Aortic smooth muscle cell (primary cell): Measurements from ENCODE around the gene CHRNB1. TPM values are rescaled to one million over a fixed set of nuclear protein-coding genes. Genes with fewer than 3 reads are reported as not detected.

ENCODE experiments used
- total RNA-seq: library from RNA; depleted of rRNA; stranded (reverse); fragments of >200 nt; gene quantifications from 2 replicates; pipeline ENCODE4 v1.2.3, GENCODE V29; 2014

CHRNB1 gene, protein sequence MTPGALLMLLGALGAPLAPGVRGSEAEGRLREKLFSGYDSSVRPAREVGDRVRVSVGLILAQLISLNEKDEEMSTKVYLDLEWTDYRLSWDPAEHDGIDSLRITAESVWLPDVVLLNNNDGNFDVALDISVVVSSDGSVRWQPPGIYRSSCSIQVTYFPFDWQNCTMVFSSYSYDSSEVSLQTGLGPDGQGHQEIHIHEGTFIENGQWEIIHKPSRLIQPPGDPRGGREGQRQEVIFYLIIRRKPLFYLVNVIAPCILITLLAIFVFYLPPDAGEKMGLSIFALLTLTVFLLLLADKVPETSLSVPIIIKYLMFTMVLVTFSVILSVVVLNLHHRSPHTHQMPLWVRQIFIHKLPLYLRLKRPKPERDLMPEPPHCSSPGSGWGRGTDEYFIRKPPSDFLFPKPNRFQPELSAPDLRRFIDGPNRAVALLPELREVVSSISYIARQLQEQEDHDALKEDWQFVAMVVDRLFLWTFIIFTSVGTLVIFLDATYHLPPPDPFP
- total RNA-seq, result 6.6 and 7.6 TPM in 2 replicates

DNA sequence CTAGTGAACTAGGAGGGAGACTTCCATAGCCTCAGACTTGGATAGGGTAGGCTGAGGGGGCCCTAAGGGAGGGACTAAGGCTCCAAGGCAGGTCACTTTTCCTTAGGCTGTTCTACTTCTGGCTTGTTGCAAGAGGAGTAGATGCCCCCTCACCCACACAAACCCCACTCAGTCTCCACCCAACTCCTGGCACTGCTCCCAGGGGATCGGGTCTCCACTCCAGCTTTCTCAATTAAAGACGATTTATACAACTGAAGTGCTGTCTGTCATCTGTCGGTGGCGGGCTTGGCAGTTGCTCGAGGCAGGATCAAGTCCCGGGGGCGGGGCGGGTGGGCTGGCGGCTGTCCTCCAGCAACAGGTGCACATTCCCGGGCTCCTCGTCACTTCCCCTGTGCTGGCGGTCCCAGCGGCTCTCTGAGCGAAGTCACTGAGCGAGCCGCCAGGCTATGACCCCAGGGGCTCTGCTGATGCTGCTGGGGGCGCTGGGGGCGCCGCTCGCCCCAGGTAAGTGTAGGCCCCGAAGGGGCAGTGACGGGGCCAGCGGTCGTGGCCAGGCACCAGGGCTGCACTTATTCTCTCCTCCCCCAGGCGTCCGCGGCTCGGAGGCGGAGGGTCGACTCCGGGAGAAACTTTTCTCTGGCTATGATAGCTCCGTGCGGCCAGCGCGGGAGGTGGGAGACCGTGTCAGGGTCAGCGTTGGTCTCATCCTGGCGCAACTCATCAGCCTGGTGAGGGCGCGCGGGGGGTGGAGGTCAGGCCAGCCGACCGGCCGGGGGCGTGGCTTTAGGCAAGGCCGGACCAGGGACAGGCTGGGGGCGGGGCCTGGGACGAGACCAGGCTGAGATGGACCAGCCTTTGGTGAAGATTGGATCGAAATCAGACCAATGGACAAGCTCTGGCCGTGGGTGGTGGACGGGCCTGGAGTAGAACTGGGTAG lies at the start of gene CHRNB1:
TSS of gene CHRNB1 (plus strand) at position 380 of the 937 bp plus-strand sequence. CDS start at position 447, 67 bp downstream.

GRCh38 chr17:7403977-7404736 lies 40.7 kb upstream of the CHRNB1 start, which contains the start of gene TMEM256:
Gene TMEM256, minus strand, starts transcription at chr17:7404097. Its CDS starts 13 bp downstream, at chr17:7404084.

DNA sequence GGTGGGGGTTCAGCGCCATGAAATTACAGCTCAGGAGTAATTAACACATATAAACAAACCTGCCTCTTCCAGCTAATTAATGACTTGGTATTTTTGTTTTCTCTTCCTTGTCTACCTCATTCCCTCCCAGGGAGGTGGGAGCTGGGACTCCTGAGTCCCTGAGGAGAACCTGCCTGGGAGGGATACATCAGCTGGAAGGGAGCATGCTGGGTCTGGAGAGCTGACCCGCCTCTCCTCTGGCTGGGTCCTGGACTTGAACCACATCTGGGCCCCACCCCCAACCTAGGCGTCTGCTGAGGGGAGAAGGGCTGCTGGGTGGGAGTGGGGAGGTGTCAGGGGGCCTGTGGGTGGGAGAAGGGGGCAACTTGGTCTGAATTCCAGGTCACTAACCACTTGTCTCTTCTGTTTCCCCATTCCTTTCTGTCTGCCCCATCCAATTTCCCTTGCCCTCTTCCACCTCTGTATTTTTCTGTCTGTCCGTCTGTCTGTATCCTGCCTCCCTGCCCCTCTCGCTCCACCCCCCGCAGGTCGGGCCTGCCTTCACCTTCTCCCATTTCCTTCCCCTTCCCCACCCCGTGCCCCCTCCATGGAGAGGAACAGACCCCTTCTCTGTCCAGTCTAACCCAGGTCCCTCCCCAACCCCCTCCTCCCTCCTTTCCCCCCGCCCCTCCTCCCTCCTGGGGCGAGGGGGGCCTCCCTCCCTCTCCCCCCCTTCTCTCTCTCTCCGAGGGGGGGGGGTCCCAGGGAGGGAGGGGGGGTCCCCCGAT lies 37.2 kb upstream of the CHRNB1 start, which contains the start of gene NLGN2:
TSS of gene NLGN2 (plus strand) at position 361 of the 767 bp plus-strand sequence. CDS start 411 bp downstream, outside the sequence.

GRCh38 chr17:7419819-7420610 lies 24.8 kb upstream of the CHRNB1 start, which contains the start of gene SPEM1:
Gene SPEM1, plus strand, starts transcription at chr17:7420324. Its CDS starts 61 bp downstream, at chr17:7420385.

DNA sequence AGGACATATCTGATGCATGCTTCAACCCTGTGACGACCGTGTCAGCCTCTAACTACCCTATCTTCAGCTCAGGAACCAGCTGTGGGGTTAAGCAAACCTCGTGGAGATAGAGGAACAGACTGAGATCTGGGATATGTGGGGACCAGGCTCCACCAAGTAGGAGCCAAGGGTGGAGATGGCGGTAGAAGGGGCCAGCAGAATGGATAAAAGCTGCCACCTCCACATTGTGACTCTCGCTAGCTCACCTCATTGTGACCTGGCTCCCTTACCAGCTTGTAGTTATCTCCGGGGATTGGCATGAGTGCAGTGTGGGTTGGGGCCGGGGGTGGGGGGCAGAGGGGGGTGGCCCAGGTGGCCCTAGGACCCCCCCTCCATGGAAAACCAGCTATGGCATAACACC lies 19.5 kb upstream of the CHRNB1 start, which contains the start of gene SPEM2:
TSS of gene SPEM2 (plus strand) at position 301 of the 400 bp plus-strand sequence. CDS start at position 374, 73 bp downstream.

GRCh38 chr17:7428557-7428956 lies 16.3 kb upstream of the CHRNB1 start, which contains the start of gene SPEM3:
Gene SPEM3, plus strand, starts transcription at chr17:7428857. Its CDS starts 46 bp downstream, at chr17:7428903.

GRCh38 chr17:7439462-7440112 lies 5.3 kb upstream of the CHRNB1 start, which contains the start of gene FGF11:
Gene FGF11, plus strand, starts transcription at chr17:7439512. Its CDS starts 109 bp downstream, at chr17:7439621.

DNA sequence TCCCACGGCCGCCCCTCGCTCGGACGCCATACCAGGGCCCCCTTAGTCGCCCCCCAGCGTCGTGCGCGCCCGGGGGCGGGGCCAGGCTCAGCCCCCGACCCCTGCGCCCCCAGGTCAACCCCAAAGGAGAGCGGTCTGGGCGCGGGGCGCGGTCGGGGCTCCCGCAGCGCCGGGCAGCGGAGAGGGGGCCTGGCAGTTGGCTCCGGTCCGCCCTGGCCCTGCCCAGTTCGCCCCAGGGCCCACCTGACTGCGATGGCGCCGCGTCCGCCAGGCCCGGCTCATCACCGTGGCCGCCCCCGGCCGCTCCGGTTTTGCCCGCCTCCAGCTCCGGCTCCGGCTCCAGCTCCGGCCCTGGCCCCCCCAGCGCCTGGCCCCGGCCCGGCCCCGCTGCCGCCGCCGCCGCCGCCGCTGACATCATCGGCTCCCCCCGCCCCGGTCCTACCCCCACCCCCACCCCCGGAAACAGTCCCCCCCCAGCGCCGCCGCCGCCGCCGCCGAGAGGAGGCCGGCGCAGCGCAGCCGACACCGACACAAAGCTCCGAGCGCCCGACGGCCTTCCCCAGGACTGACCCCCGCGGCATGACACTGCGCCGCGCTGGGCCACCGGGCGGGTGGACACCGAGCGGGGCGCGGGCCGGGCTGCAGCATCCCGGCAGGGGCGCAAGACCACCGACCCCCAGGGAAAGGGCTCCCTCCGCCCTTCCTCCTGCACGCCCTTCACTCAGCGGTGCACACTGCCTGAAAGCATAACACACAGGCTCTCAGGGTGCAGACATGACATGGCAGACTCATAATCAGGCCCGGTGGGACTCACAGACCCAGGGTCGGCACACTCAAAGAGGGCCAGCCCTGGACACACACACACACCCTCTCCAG lies 34.6 kb downstream of the CHRNB1 start, which contains the start of gene ZBTB4:
TSS of gene ZBTB4 (minus strand) at position 419 of the 876 bp plus-strand sequence. CDS start 12,830 bp downstream, outside the sequence.

GRCh38 chr17:7481275-7481674 lies 36.4 kb downstream of the CHRNB1 start, which contains the start of gene SLC35G6:
Gene SLC35G6, plus strand, starts transcription at chr17:7481446. Its CDS starts 71 bp downstream, at chr17:7481517.

GRCh38 chr17:7484067-7484918 lies 39.4 kb downstream of the CHRNB1 start, which contains the start of gene POLR2A:
Gene POLR2A, plus strand, starts transcription at chr17:7484366.

Other genes starting within 250 kb of the CHRNB1 start
- gene DLG4, start 225.2 kb upstream of the CHRNB1 start, total RNA-seq, result 15.0 and 16.0 TPM in 2 replicates
- 273 and 426 TPM in 2 replicates for gene ACADVL, start 225.1 kb upstream of the CHRNB1 start, total RNA-seq
- 69.3 and 76.5 TPM in 2 replicates for gene DVL2, start 210.5 kb upstream of the CHRNB1 start, total RNA-seq
- 33.3 and 34.9 TPM in 2 replicates for gene PHF23, start 205.6 kb upstream of the CHRNB1 start, total RNA-seq
- gene GABARAP, start 202.6 kb upstream of the CHRNB1 start, total RNA-seq, result 172 and 209 TPM in 2 replicates
- gene CTDNEP1, start 193.3 kb upstream of the CHRNB1 start, total RNA-seq, result 17.6 and 35.4 TPM in 2 replicates
- 29.7 and 35.6 TPM in 2 replicates for gene ELP5, start 192.8 kb upstream of the CHRNB1 start, total RNA-seq
- gene CLDN7, start 182.6 kb upstream of the CHRNB1 start, total RNA-seq, result 3.5 and 8.2 TPM in 2 replicates
- 0.13 and 0.19 TPM in 2 replicates for gene SLC2A4, start 163.3 kb upstream of the CHRNB1 start, total RNA-seq
- not detected in 2 replicates for gene YBX2, start 150.4 kb upstream of the CHRNB1 start, total RNA-seq
- gene EIF5A, start 137.4 kb upstream of the CHRNB1 start, total RNA-seq, result 541 and 738 TPM in 2 replicates
- gene GPS2, start 129.7 kb upstream of the CHRNB1 start, total RNA-seq, result 33.6 and 40.6 TPM in 2 replicates
- 14.2 and 18.9 TPM in 2 replicates for gene NEURL4, start 115.7 kb upstream of the CHRNB1 start, total RNA-seq
- gene ACAP1, start 108.5 kb upstream of the CHRNB1 start, total RNA-seq, result 0.56 and 2.2 TPM in 2 replicates
- 5.8 and 5.9 TPM in 2 replicates for gene KCTD11, start 92.9 kb upstream of the CHRNB1 start, total RNA-seq
- gene TMEM95, start 89.9 kb upstream of the CHRNB1 start, total RNA-seq, result not detected in 2 replicates
- gene TNK1, start 64.0 kb upstream of the CHRNB1 start, total RNA-seq, result not detected in 2 replicates
- gene PLSCR3, start 50.5 kb upstream of the CHRNB1 start, total RNA-seq, result 18.6 and 25.4 TPM in 2 replicates
- 55.4 and 82.8 TPM in 2 replicates for gene TMEM256, start 41.0 kb upstream of the CHRNB1 start, total RNA-seq
- gene NLGN2, start 37.2 kb upstream of the CHRNB1 start, total RNA-seq, result 2.5 and 6.7 TPM in 2 replicates
- gene SPEM1, start 24.7 kb upstream of the CHRNB1 start, total RNA-seq, result not detected in 2 replicates
- gene SPEM2, start 19.4 kb upstream of the CHRNB1 start, total RNA-seq, result not detected in 2 replicates
- gene SPEM3, start 16.2 kb upstream of the CHRNB1 start, total RNA-seq, result not detected in 2 replicates
- gene TMEM102, start 9.6 kb upstream of the CHRNB1 start, total RNA-seq, result 2.4 and 3.2 TPM in 2 replicates
- 0.13 and 0.19 TPM in 2 replicates for gene FGF11, start 5.5 kb upstream of the CHRNB1 start, total RNA-seq
- gene ZBTB4, start 34.6 kb downstream of the CHRNB1 start, total RNA-seq, result 18.2 and 23.6 TPM in 2 replicates
- not detected in 2 replicates for gene SLC35G6, start 36.4 kb downstream of the CHRNB1 start, total RNA-seq
- 98.6 and 101 TPM in 2 replicates for gene POLR2A, start 39.3 kb downstream of the CHRNB1 start, total RNA-seq
- gene TNFSF12, start 104.0 kb downstream of the CHRNB1 start, total RNA-seq, result 9.2 and 21.8 TPM in 2 replicates
- 3.4 and 4.1 TPM in 2 replicates for gene TNFSF13, start 113.7 kb downstream of the CHRNB1 start, total RNA-seq
- 55.3 and 71.7 TPM in 2 replicates for gene SENP3, start 116.9 kb downstream of the CHRNB1 start, total RNA-seq
- 47.7 and 75.6 TPM in 2 replicates for gene CD68, start 134.6 kb downstream of the CHRNB1 start, total RNA-seq
- 41.5 and 57.2 TPM in 2 replicates for gene MPDU1, start 138.8 kb downstream of the CHRNB1 start, total RNA-seq
- gene SOX15, start 145.0 kb downstream of the CHRNB1 start, total RNA-seq, result 0.19 and 0.26 TPM in 2 replicates
- gene FXR2, start 169.8 kb downstream of the CHRNB1 start, total RNA-seq, result 45.9 and 56.7 TPM in 2 replicates
- gene SAT2, start 182.8 kb downstream of the CHRNB1 start, total RNA-seq, result 45.6 and 50.5 TPM in 2 replicates
- gene SHBG, start 185.1 kb downstream of the CHRNB1 start, total RNA-seq, result 0.26 and 0.50 TPM in 2 replicates
- gene ATP1B2, start 205.9 kb downstream of the CHRNB1 start, total RNA-seq, result under 0.01 TPM in 2 replicates
- gene TP53, start 242.4 kb downstream of the CHRNB1 start, total RNA-seq, result 14.1 and 19.5 TPM in 2 replicates
- gene WRAP53, start 243.4 kb downstream of the CHRNB1 start, total RNA-seq, result 3.3 and 4.9 TPM in 2 replicates